NCI-H510A treated with DMSO at 0.1 percent for 48 hours (cell line): ENCODE data around the gene PRRC1.
"Not testable (repeated sequence)": the region's sequence is repeated elsewhere in the genome, so short reads cannot be mapped to it uniquely, and the experiment has no call there.

Experiments used
- DNase-seq: peaks from one replicate; lab custom pipeline; 2025; lab: John Stamatoyannopoulos, UW

The PRRC1 gene

DNA sequence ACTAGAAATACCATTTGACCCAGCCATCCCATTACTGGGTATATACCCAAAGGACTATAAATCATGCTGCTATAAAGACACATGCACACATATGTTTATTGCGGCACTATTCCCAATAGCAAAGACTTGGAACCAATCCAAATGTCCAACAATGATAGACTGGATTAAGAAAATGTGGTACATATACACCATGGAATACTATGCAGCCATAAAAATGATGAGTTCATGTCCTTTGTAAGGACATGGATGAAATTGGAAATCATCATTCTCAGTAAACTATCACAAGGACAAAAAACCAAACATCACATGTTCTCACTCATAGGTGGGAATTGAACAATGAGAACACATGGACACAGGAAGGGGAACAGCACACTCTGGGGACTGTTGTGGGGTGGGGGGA is 27.8 kb downstream of the PRRC1 start:
- DNase-seq = not testable (repeated sequence)

DNA sequence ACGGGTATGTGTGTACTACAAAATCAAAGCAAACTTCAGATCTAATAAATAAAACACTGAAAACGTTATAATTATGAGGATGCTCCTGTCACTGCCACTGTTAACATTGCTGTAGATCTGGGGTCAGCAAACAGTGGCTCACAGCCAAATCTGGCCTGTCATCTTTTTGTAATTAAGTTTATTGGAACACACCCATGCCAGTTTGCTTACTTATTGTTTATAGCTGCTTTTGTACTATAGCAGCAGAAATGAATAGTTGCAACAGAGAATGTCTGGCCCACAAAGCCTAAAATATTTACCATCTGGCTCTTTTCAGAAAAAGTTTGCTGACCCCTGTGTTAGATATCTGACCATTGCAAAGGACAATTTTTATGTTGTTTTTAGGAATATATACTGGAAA is 32.1 kb downstream of the PRRC1 start:
- no peak for DNase-seq

- DNase-seq = no peak
Measured at GRCh38 chr5:127550652-127551409, 33.4 kb downstream of the PRRC1 start.

DNA sequence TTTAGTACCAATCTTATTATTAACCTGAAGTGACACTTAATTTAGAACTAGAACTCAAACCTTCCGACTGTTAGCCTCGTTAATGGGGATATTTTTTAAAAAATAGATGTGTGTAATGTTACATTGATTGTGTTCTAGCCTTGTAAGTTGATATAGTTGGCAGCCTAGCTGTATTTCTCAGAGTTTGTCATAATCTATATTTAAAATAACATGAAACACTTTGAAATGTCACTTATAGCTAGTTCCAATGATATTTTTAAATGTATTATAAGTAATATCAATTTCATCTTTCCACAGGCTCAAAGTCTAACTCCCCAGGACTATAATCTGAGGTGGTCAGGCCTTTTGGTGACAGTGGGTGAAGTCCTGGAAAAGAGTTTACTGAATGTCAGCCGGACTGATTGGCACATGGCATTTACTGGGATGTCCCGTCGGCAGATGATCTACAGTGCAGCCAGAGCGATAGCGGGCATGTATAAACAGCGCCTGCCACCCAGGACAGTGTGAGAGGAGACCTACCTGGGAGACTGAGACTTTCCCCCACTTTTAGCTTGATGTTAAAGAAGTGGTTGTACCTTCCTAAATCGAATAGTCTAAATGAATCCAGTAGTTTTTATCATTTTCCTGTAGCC is 34.1 kb downstream of the PRRC1 start:
- no peak for DNase-seq

DNA sequence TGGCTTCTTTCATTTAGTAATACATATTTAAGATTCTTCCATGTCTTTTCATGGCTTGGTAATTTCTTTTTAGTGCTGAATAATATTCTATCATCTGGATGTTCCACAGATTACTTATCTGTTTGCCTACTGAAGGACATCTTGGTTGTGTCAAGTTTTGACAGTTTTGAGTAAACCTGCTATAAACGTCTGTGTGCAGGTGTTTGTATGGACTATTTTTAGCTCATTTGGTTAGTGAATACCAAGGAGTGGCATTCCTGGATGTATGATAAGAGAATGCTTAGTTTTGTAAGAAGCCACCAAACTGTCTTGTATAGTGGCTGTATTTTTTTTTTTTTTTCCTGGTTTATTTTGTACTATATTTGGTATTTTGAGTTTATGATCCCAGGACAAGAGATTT is 38.4 kb downstream of the PRRC1 start:
- no peak for DNase-seq

DNA sequence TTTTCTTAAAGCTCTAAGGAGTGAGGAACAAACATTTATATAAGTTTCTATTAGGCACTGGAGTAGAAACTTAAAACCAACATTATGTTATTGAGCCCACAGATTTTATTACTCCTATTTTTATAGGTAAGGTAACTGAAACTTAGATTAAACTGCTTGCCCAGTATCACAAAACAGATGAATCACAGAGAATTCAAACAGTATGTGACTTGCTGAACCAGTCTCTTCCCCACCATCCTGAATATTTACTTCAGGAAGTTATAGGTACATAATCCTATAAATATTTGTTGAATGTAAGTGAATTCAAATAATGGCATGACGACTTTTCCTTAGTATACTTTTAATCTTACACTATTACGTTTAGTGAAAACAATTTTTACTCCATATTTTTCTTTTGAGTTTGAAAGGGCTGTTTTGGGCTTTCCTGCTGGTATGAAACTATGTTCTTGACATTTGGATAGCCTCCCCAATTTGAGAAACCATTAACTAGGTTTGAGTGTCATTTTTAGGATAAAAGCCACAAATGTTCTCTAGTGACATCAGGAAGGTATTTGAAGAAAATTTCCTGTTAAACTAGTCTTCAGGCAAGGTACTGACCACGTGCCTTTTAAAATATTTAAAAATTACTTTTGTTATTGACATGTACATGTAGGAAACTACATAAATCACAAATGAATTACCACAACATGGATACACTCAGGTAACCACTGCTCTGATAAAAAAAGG is 39.3 kb downstream of the PRRC1 start:
- DNase-seq = no peak

DNA sequence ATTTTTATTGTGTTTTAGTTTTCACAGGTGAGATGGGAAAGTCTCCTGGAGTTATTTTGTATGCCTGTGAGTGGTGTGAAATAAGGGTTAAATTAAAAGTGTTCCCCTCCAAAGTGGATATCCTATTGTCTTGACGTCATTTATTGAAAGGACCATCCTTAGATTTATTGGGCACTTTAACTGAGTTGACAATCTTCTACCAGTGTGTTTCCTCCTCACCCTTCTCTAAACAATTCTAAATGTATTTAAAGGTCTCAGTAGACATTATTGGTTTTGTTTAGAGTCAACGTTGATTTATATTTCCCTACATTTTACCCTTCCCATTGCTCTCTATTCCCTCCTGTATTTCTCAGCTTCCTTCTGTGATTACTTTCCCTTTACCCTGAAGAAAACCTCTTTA is 40.8 kb downstream of the PRRC1 start:
- DNase-seq = no peak

DNA sequence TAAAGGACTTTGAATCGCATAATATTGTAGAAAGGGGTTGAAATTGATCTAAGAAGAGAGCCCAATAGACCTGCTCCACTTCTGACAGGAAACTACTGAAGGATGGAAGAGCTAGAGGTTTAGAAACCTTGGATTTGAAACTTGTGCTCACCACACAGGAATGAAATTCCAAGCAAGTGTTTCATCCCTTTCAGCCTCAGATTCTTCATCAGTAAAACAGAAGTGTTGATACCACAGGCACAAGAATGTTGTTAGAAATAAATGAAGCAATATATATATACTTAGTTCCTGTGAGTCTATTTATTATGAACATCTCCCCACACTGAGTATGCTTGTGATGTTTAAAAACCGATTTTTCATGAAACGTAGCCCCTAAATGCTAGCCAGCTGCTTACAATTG is 43.8 kb downstream of the PRRC1 start:
- no peak for DNase-seq

- DNase-seq = no peak
Measured at GRCh38 chr5:127562252-127562651, 44.8 kb downstream of the PRRC1 start.

- no peak for DNase-seq
Measured at GRCh38 chr5:127563136-127563535, 45.7 kb downstream of the PRRC1 start.

DNA sequence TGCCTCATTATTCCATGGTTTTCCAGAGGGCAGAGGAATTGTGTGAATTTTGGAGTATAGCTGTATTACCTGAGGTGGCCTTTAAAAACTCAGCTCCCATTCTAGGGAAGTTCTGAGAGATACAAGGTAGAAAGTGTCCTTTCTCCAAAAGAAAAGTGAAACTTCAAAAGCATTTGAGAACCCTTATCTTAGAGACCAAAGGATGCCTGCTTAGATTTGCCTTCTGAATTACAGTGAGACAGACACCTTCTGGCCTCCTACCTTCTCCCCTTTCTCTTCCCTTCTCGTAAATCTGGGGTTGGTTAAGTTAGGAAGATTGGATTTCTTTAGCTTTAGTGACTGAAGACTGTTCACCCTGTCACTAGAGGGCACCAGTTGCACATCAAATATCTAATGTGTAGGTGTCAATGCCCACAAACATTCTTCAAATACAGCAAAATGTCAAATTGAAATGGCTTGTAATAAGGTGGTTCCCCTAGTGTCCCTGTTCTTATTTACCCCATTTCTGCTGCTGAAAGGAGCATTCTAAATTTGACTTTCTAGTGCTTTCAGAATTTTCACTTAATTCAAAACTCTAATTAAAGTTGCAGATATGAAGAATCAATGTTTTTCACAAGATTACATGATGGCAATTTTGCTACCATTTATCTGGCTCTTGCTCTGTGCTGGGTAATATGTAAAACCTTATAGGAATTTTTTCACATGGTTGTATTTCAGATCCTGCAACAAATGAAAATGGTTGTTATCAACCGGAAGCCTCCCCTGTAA is 46.7 kb downstream of the PRRC1 start:
- DNase-seq = peak; percentile 54

DNA sequence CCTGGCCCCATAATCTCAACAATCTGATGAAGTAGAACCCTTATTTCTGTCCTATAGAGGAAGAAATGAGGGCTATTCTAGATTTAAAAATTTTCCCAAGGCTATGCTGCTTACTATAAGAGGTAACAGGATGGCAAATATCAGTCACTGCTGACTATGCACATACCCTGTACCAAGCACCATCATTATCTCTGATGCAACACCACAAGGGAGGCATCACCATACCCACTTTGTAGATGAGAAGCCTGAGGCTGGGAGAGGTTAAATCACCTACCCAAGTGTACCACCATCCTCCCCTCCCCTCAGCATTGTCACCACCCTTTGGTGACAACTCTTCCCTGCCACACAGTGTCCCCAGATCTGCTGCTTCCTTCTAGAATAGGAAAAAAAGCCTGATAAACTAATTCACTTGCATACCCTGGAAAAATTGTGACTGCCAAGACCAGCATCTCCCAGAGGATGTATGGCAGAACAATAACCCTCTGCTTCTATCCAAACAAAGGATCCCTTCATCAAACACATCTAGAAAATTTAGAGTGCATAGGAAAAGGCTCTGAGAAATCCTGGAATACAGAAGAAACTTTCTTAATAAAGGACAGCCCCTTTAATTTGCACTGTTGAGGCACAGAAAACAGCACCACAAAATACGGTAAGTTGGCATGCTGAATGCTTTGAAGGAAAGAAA is 48.3 kb downstream of the PRRC1 start:
- DNase-seq = no peak

DNA sequence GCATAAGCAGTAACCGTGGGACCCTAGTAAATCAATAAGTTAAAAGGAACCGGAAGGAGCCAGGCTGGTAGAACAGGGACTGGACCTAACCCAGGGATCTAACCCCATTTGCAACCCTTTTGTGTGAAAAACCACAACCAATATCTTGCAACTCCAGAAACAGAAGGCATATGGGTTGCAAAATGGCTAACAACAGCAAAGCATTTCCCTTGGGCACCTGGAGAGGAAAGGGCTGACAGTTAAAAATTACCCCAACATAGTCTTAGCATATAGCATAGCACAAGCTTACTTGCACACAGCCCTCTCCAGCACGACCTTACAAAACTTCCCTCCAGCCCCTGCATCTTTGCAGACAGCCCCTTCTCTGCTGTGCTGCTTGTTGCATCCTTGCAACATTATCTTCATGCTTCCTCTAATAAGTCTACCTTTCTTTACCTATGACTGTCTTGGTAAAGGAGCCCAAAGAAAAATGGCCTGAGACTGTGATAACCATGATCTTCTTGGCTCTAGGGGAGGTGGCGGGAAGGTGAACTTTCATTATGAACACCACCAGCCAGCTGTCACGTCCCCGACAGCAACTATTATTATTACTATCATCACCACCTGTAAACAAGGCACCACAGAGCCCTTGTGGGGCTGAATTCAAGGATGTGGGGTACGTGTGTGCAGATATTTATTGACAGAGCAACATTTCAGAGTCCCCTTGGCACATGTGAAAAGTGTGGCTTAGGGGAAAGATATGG is 49.8 kb downstream of the PRRC1 start:
- no peak for DNase-seq

DNA sequence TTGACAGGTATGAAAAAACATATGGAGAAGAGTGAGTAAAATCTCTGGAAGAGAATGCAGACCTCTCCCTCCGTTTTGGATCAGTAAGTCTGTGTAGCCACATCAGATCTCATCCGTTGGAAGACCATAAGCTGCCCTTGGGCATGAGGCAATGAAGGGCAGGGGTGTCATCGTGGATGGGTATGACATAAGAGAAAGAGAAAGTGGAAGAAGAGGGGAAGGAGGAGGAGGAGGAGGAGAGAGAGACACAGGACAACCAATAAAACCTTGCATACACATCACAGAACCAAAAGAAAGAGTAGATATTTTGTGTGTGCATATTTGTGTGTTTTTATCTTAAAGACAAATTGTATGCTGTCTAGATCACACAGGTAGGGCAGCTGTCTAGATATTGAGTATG is 50.7 kb downstream of the PRRC1 start:
- DNase-seq = no peak

DNA sequence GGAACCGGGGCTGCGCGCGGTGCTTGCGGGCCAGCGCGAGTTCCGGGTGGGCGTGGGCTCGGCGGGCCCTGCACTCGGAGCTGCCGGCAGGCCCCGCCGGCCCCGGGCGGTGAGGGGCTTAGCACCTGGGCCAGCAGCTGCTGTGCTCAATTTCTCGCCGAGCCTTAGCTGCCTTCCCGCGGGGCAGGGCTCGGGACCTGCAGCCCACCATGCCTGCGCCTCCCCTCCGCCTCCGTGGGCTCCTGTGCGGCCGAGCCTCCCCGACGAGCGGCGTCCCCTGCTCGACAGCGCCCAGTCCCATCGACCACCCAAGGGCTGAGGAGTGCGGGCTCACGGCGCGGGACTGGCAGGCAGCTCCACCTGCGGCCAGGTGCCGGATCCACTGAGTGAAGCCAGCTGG is 52.0 kb downstream of the PRRC1 start:
- not testable (repeated sequence) for DNase-seq

DNA sequence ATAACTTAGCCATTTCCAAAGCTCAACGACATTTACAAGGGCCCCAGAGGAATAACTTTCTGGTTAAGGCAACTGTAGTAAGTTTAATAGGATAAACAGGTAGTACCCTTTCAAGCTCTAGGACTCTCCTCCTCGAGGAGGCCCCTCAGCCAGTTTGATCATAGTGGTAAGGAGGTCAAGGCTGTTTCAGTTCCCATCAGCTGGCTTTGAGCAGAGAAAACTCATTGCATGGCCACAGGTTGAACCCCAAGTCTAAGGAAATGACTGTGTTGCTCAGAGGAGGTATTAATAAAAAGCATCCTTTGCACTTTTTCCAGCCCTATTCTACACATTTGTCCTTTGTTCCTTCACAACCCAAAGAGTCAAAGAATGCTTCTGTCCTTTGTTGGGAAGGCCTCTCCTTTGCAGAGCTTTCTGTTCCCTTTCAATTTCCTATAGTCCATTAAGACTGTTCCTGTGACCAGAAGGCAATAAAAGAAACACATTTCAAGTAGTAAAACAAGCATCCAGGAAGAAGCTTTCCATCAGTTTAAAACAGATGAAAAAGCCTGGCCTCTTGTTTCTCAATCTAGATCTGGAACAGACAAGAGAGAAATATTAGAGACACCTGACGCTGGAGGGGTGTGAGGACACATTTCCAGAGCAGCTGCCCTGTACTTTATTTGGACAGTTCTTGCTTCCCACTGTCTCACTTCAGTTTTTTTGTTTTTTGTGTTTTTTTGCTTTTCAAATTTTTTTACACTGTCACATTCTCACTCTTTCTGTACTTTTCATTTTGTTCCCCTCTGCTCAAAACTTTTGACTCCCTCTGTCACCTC is 54.1 kb downstream of the PRRC1 start:
- DNase-seq = no peak

DNA sequence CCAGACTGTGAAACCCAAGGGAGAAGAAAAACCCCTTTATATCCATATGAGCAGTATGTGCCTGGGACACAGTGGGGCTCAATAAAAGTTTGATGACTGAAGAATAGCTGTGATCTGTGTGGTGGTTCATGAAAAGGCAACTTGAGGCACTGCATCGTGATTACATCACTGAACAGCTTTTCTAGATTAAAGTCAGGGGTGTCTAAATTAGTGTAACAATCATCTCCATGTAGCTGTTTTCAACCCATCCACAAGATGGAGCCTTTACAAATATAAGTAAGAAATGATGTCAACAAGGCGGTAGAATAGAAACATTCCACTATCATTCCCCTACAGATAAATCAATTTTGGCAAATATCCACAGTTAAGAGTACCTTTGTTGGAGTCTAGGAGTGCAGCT is 55.5 kb downstream of the PRRC1 start:
- no peak for DNase-seq

DNA sequence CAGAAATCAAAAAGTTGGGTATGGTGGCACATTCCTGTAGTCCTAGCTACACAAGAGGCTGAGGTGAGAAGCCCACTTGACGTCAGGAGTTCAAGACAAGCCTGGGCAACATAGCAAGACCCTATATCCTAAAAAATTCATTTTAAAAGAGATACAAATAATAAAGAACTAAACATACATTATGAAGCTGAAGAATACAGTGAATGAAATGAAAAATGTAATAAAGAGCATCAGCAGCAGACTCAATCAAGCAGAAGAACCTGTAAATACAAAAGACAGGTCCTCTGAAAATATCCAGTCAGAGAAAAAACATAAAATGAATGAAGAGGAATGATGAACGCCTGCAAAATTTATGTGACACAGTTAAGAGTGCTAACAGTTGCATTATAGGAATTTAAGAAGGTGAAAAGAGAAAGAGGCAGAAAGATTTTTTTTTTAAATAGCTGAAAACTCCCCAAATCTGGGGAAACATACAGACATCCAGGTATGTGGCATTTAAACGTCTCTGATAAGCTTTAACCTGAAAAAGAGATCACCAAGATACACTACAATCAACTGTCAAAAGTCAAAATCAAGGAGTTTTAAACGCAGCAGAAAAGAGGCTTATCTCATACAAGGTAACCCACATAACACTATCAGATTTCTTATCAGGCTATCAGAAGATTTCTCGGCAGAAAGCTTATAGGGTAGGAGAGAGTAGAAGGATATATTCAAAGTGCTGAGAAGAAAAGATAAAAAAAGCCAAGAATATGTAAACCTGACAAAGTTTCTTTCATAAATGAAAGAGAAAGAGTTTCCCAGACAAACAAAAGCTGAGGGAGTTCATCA is 57.6 kb downstream of the PRRC1 start:
- no peak for DNase-seq

- DNase-seq = no peak
Measured at GRCh38 chr5:127577458-127577857, 60.0 kb downstream of the PRRC1 start.
